HK-2 (cell line): ENCODE results near the gene KLK4.

Experiments
- DNase-seq: peaks from one replicate; pipeline ENCODE4 v3.0.0-alpha.2; 2018; ENCODE audit not compliant: unreplicated experiment

The KLK4 gene

GRCh38 chr19:50880241-50880640, 31.0 kb downstream of the KLK4 start:
- DNase-seq: no peak

- no peak for DNase-seq
These were observed 32.3 kb downstream of the KLK4 start for GRCh38 chr19:50878851-50879250.

- no peak for DNase-seq
These were observed 33.9 kb downstream of the KLK4 start for GRCh38 chr19:50877338-50877737.

GRCh38 chr19:50876456-50876855, 34.7 kb downstream of the KLK4 start:
- DNase-seq: no peak

GRCh38 chr19:50875795-50876422, 35.3 kb downstream of the KLK4 start:
- no peak for DNase-seq

GRCh38 chr19:50874211-50874610, 37.0 kb downstream of the KLK4 start:
- no peak for DNase-seq

- DNase-seq: no peak
These were observed 38.1 kb downstream of the KLK4 start, which contains the start of gene KLK2 for GRCh38 chr19:50873056-50873455. Gene KLK2 (plus strand): TSS chr19:50873439. CDS start chr19:50873474, 35 bp downstream.

- DNase-seq: no peak
These were observed 40.6 kb downstream of the KLK4 start for GRCh38 chr19:50870417-50871089.

- no peak for DNase-seq
These were observed 41.7 kb downstream of the KLK4 start for GRCh38 chr19:50869479-50869878.

- no peak for DNase-seq
These were observed 49.5 kb downstream of the KLK4 start for GRCh38 chr19:50861496-50862286.

- DNase-seq: no peak
These were observed 50.2 kb downstream of the KLK4 start for GRCh38 chr19:50861010-50861409.

GRCh38 chr19:50859849-50860248, 51.3 kb downstream of the KLK4 start:
- no peak for DNase-seq

GRCh38 chr19:50858886-50859285, 52.3 kb downstream of the KLK4 start:
- no peak for DNase-seq

GRCh38 chr19:50857366-50857765, 53.8 kb downstream of the KLK4 start:
- no peak for DNase-seq
